Neuronal stem cell (in vitro differentiated cells): ENCODE measurements around the gene WDR33.

Experiments
- DNase-seq: peaks from one replicate; pipeline ENCODE4 v3.0.0-alpha.2; 2013; ENCODE audit warnings: low spot score
- H2AFZ ChIP-seq: one replicate; pipeline ENCODE4 v1.6.1; 2013; ENCODE audit warnings: mild to moderate bottlenecking, low read length, inconsistent platforms
- H2AK5ac ChIP-seq: 2 replicates; pipeline ENCODE4 v1.6.1; 2013; ENCODE audit warnings: low read depth, mild to moderate bottlenecking, inconsistent platforms, low read length, moderate library complexity, mixed read lengths
- H2BK120ac ChIP-seq: 2 replicates; pipeline ENCODE4 v1.6.1; 2013; ENCODE audit warnings: low read depth, mild to moderate bottlenecking, inconsistent platforms, low read length, moderate library complexity, mixed read lengths
- H2BK12ac ChIP-seq: one replicate; pipeline ENCODE4 v1.6.1; 2013; ENCODE audit warnings: low read length, inconsistent platforms
- H2BK15ac ChIP-seq: 2 replicates; pipeline ENCODE4 v1.6.1; 2013; ENCODE audit warnings: mild to moderate bottlenecking, low read length, inconsistent platforms, mixed read lengths
- H2BK5ac ChIP-seq: one replicate; pipeline ENCODE4 v1.6.1; 2013; ENCODE audit warnings: inconsistent platforms, mild to moderate bottlenecking, low read length, moderate library complexity
- H3K14ac ChIP-seq: one replicate; pipeline ENCODE4 v1.6.1; 2013; ENCODE audit warnings: low read length, inconsistent platforms
- H3K18ac ChIP-seq: 2 replicates; pipeline ENCODE4 v1.6.1; 2013; ENCODE audit warnings: low read length, inconsistent platforms
- H3K23ac ChIP-seq: 2 replicates; pipeline ENCODE4 v1.6.1; 2013; ENCODE audit warnings: low read depth, mild to moderate bottlenecking, mixed read lengths, low read length, inconsistent platforms; ENCODE audit not compliant: poor library complexity
- H3K27ac ChIP-seq: replicated peaks from 3 replicates; pipeline ENCODE4 v1.5.1; 2013; ENCODE audit warnings: low read length, inconsistent platforms
- H3K27me3 ChIP-seq, 3 experiments: 2 replicates each; pipeline ENCODE4 v1.6.1; 2013; ENCODE audit warnings: low read length in 3 of 3, mild to moderate bottlenecking in 2 of 3, inconsistent platforms in 1 of 3, low read depth in 1 of 3, mixed read lengths in 1 of 3, moderate library complexity in 1 of 3; ENCODE audit not compliant: control insufficient read depth in 3 of 3, insufficient read depth in 3 of 3
- H3K36me3 ChIP-seq, 2 donors: replicated peaks in 1 of 2; 2 replicates each; pipeline ENCODE4 v1.6.1; 2013; ENCODE audit warnings: low read length in 2 of 2; ENCODE audit not compliant: control insufficient read depth in 2 of 2, insufficient read depth in 2 of 2
- H3K4ac ChIP-seq: 2 replicates; pipeline ENCODE4 v1.6.1; 2013; ENCODE audit warnings: inconsistent platforms, mild to moderate bottlenecking, low read length, moderate library complexity
- H3K4me1 ChIP-seq, 2 donors: 1 replicate in 1 of 2; 2 replicates in 1 of 2; pipeline ENCODE4 v1.6.1; 2013; ENCODE audit warnings: low read length in 2 of 2, low read depth in 1 of 2; ENCODE audit not compliant: control insufficient read depth in 2 of 2, insufficient read depth in 1 of 2
- H3K4me2 ChIP-seq: one replicate; pipeline ENCODE4 v1.6.1; 2013; ENCODE audit warnings: mild to moderate bottlenecking, low read length, inconsistent platforms; ENCODE audit not compliant: insufficient read depth, poor library complexity, severe bottlenecking
- H3K4me3 ChIP-seq, 2 donors: 2 replicates each; pipeline ENCODE4 v1.5.1; 2013; ENCODE audit warnings: low read length in 2 of 2, mild to moderate bottlenecking in 2 of 2, inconsistent platforms in 1 of 2, moderate library complexity in 1 of 2
- H3K79me1 ChIP-seq: one replicate; pipeline ENCODE4 v1.6.1; 2013; ENCODE audit warnings: low read depth, mild to moderate bottlenecking, inconsistent platforms, low read length, moderate library complexity
- H3K9ac ChIP-seq: one replicate; pipeline ENCODE4 v1.6.1; 2013; ENCODE audit warnings: mild to moderate bottlenecking, low read depth, low read length, inconsistent platforms; ENCODE audit not compliant: poor library complexity
- H3K9me3 ChIP-seq, 2 donors: replicated peaks in 1 of 2; 2 replicates each; pipeline versions ENCODE3 to v1.6.1; 2013; ENCODE audit warnings: low read length in 2 of 2, mild to moderate bottlenecking in 2 of 2, inconsistent platforms in 1 of 2, low read depth in 1 of 2, mixed read lengths in 1 of 2, moderate library complexity in 1 of 2; ENCODE audit not compliant: control insufficient read depth in 2 of 2, insufficient read depth in 1 of 2
- H4K8ac ChIP-seq: one replicate; pipeline ENCODE4 v1.6.1; 2013; ENCODE audit warnings: low read depth, mild to moderate bottlenecking, inconsistent platforms, low read length, moderate library complexity
- H4K91ac ChIP-seq: one replicate; pipeline ENCODE4 v1.6.1; 2013; ENCODE audit warnings: low read length, low read depth, mild to moderate bottlenecking, inconsistent platforms; ENCODE audit not compliant: poor library complexity
- WGBS, 2 donors: extraction: QIAGEN DNeasy Blood & Tissue Kit; methylation state at CpG; one replicate each; pipeline ENCODE4 v1.1.7; 2013; ENCODE audit warnings: missing lambda C conversion rate in 2 of 2, mixed read lengths in 1 of 2; ENCODE audit not compliant: insufficient read length in 2 of 2, insufficient replicate concordance in 1 of 2; ENCODE audit errors: extremely low coverage in 2 of 2; 5-methylcytosine and 5-hydroxymethylcytosine counted together

WDR33 gene

DNA sequence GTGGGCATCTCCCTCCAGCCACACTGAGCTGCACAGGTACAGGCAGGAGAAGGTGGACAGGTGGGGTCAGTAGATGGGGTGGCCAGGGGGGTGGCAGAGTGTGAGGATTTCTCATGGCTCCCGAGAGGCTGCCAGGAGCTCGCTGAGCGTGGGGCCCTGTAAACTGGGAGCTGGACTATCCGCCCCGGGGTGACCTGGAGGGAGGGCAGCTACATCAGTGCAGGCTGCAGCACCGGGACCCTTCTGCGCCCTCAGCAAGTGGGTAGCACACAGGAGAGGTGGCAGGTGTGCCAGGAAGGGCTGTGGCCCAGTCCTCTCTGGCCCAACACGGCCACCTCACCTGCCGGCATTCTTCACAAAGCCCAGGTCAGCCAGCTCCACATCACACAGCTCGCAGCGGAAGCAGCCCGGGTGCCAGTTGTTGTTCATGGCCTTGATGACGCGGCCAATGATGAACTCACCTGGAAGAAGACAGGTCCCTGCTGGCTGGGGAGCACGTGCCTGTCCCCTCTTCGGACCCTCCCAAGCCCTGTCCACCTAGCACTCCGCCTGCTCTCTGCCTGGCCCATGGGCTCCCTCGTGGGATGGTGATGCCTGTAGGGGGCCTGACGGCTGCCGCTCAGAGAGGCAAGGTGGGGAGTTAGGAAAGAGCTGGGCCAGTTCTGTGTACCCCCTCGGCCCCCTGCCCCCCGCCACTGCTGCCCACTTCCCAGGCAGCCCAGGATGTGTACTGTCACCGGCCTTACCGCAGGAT lies 156.7 kb downstream of the WDR33 start:
- H3K9me3 ChIP-seq = peaks cover 0 to 2% of the 10 kb centered on the region in 2 donors
- no peak overlapping the region for H2BK5ac ChIP-seq
- H3K27ac ChIP-seq = no peak overlapping the region
- peaks cover 0 to 12% (median 2%) of the 10 kb centered on the region in 3 experiments for H3K27me3 ChIP-seq
- H3K4me2 ChIP-seq = no peak overlapping the region
- peak overlapping the region; percentile 77 for H2BK120ac ChIP-seq
- peak overlapping the region; percentile 60 for H3K23ac ChIP-seq
- no peak overlapping the region for H2AFZ ChIP-seq
- H3K9ac ChIP-seq = no peak overlapping the region
- peak overlapping the region; percentile 93 for H2BK12ac ChIP-seq
- H3K36me3 ChIP-seq = no peaks in the 10 kb centered on the region
- H3K4me1 ChIP-seq = peaks cover 3 to 13% of the 10 kb centered on the region in 2 donors
- H3K4ac ChIP-seq = peak overlapping the region; percentile 93
- H2BK15ac ChIP-seq = peak overlapping the region; percentile 99
- H3K14ac ChIP-seq = peak overlapping the region; percentile 64
- H3K4me3 ChIP-seq = no peak overlapping the region
- peak overlapping the region; percentile 88 for H3K18ac ChIP-seq
- no peak for DNase-seq
- H2AK5ac ChIP-seq = peak overlapping the region; percentile 99
- no peaks in the 10 kb centered on the region for H3K79me1 ChIP-seq
- peak overlapping the region; percentile 45 for H4K8ac ChIP-seq
- no CpG with 5 or more reads among the region's 24 CpGs for WGBS, 2 donors
- peak overlapping the region; percentile 83 for H4K91ac ChIP-seq

DNA sequence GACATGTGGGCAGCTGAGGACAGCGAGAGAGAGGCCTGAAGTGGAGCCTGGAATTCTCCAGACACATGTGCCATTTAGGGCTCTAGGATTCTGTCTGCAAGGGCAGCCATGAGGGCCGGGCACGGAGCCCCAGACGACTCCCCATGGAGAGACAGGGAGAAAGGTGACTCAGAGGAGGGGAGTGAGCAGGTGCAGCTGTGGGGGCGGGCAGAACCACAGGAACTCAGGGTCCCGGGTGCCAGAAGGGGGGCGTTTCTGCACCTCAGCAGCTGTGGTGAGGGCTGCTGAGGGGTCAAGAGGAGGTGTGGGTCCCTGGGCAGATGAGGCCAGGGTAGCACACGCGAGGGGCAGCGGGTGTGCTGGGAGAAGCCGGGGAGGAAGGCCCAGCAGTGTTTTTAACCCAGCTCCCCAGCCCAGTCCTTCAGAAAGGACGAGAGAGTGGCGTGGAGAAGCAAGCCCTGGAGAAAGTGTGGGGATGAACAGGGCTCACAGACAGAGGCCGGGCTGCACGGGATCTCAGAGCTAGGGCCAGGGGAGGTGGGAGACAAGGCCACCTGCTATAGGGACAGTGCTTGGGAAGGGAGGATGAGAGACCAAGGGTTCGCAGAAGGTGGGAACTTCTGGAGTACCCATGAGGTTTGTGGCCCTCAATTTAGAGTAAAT lies 157.4 kb downstream of the WDR33 start:
- H3K4me3 ChIP-seq = no peak overlapping the region
- no peaks in the 10 kb centered on the region for H3K36me3 ChIP-seq
- no peak overlapping the region for H3K4ac ChIP-seq
- H3K4me2 ChIP-seq = no peak overlapping the region
- H3K23ac ChIP-seq = peak overlapping the region; percentile 32
- H3K27ac ChIP-seq = no peak overlapping the region
- no peaks in the 10 kb centered on the region for H3K79me1 ChIP-seq
- DNase-seq = no peak
- peak overlapping the region; percentile 41 for H2BK5ac ChIP-seq
- peak overlapping the region; percentile 99 for H2BK15ac ChIP-seq
- H2BK12ac ChIP-seq = peak overlapping the region; percentile 91
- WGBS, 2 donors = no CpG with 5 or more reads among the region's 16 CpGs
- no peak overlapping the region for H4K8ac ChIP-seq
- peak overlapping the region; percentile 83 for H3K18ac ChIP-seq
- H3K14ac ChIP-seq = no peak overlapping the region
- H3K9ac ChIP-seq = no peak overlapping the region
- no peak overlapping the region for H2AFZ ChIP-seq
- peaks cover 0 to 2% of the 10 kb centered on the region in 2 donors for H3K9me3 ChIP-seq
- H2BK120ac ChIP-seq = peak overlapping the region; percentile 77
- no peak overlapping the region for H4K91ac ChIP-seq
- peaks cover 3 to 13% of the 10 kb centered on the region in 2 donors for H3K4me1 ChIP-seq
- H3K27me3 ChIP-seq = peaks cover 0 to 12% (median 2%) of the 10 kb centered on the region in 3 experiments
- H2AK5ac ChIP-seq = peak overlapping the region; percentile 99

DNA sequence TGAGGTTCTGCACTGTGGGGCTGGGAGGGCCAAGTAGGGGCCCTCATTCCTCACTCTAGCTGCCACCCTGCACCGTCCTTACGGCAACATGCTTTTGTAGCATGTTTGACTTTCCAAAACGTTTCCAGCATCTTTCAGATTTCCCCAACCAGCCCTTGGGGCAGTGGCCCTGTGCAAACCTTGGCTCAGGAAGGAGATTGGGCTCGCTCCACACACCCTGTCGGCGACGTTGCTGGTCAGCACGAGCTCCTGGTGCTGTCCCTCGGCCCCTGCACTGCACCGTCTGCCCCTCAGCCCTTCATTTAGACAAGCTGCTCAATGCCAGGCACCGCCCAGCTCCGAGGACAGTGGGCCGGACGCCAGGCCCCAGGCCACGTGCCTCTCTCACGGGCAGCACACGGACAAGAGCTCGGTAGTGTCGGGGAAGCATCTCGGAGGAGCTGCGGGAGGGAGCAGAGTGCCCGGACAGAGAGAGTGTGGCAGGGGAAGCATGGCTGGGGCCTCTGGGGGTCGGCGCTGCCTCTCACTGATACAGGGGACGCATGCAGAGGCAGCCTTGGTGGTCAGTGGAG lies 158.1 kb downstream of the WDR33 start:
- H3K14ac ChIP-seq = no peak overlapping the region
- H3K4me3 ChIP-seq = no peak overlapping the region
- H3K4me2 ChIP-seq = no peak overlapping the region
- peak overlapping the region; percentile 34 for H4K91ac ChIP-seq
- peak overlapping the region; percentile 41 for H2BK5ac ChIP-seq
- peaks cover 0 to 12% (median 2%) of the 10 kb centered on the region in 3 experiments for H3K27me3 ChIP-seq
- no peak overlapping the region for H3K27ac ChIP-seq
- peak overlapping the region; percentile 88 for H2BK120ac ChIP-seq
- no peak overlapping the region for H3K4ac ChIP-seq
- H3K18ac ChIP-seq = peak overlapping the region; percentile 83
- no peak overlapping the region for H3K23ac ChIP-seq
- H3K36me3 ChIP-seq = no peaks in the 10 kb centered on the region
- no peak overlapping the region for H3K9ac ChIP-seq
- peak overlapping the region; percentile 99 for H2BK15ac ChIP-seq
- peak overlapping the region; percentile 45 for H4K8ac ChIP-seq
- H2BK12ac ChIP-seq = peak overlapping the region; percentile 91
- peaks cover 0 to 2% of the 10 kb centered on the region in 2 donors for H3K9me3 ChIP-seq
- H3K4me1 ChIP-seq = peaks cover 3 to 13% of the 10 kb centered on the region in 2 donors
- no CpG with 5 or more reads among the region's 25 CpGs for WGBS, 2 donors
- H2AFZ ChIP-seq = peak overlapping the region; percentile 81
- peak overlapping the region; percentile 86 for H2AK5ac ChIP-seq
- no peak for DNase-seq
- no peaks in the 10 kb centered on the region for H3K79me1 ChIP-seq
